IPS-NIHi7 (cell line): ENCODE results near the gene CSF1.
"Not testable (repeated sequence)": the region's sequence is repeated elsewhere in the genome, so short reads cannot be mapped to it uniquely, and the experiment has no call there.

Source experiments
- DNase-seq: peaks from one replicate; pipeline ENCODE4 v3.0.0; 2012; ENCODE audit warnings: mixed read lengths; ENCODE audit errors: extremely low spot score

The CSF1 gene

DNA sequence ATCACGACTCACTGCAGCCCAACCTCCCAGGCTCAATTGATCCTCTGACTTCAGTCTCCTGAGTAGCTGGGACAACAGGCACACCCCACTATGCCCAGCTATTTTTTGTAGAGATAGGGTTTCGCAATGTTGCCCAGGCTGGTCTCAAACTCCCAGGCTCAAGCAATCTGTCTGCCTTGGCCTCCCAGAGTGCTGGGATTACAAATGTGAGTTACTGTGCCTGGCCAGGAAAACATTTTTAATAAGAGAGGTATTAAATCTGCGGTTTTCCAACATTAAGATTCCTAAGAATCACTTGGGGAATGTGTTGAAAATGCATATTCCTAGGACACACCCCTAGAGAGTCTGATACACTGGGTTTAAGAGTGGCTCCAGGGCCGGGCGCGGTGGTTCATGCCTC lies 8.7 kb downstream of the CSF1 start:
- DNase-seq = no peak

DNA sequence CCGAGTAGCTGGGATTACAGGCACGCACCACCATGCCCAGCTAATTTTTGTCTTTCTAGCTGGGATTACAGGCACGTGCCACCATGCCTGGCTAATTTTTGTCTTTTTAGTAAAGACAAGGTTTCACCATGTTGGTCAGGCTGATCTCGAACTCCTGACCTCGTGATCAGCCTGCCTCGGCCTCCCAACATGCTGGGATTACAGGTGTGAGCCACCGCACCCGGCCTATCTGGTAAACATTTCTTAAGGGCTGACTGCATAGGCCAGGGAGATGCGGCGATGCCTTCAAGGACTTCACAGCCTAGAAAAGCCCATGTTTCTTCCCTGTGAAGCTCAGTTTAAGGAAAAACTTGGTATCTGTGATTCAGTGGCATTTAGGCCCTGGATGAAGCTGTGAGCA lies 9.7 kb downstream of the CSF1 start:
- not testable (repeated sequence) for DNase-seq

DNA sequence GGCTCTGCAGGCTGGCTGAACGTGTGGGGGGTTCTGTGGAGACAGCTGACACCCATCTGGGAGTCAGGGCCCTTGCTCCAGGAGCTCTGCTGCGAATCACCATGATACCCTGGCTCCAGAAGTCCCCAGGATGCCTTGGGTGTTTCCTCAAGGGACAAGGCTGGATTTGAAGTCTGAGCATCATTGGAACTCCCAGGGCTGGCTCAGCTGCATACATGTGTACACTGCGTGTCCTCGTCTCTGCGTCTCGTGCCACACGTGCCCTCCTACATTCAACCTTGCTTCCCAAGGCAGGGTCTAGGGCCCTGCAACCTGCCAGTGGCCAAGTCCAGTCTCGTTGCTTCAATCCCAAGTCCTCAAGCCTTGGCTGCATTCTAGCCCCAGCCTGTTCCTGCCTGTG lies 11.7 kb downstream of the CSF1 start:
- DNase-seq = no peak

DNA sequence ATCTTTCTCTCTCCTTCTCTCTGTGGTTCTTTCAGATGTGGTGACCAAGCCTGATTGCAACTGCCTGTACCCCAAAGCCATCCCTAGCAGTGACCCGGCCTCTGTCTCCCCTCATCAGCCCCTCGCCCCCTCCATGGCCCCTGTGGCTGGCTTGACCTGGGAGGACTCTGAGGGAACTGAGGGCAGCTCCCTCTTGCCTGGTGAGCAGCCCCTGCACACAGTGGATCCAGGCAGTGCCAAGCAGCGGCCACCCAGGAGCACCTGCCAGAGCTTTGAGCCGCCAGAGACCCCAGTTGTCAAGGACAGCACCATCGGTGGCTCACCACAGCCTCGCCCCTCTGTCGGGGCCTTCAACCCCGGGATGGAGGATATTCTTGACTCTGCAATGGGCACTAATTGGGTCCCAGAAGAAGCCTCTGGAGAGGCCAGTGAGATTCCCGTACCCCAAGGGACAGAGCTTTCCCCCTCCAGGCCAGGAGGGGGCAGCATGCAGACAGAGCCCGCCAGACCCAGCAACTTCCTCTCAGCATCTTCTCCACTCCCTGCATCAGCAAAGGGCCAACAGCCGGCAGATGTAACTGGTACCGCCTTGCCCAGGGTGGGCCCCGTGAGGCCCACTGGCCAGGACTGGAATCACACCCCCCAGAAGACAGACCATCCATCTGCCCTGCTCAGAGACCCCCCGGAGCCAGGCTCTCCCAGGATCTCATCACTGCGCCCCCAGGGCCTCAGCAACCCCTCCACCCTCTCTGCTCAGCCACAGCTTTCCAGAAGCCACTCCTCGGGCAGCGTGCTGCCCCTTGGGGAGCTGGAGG lies 12.7 kb downstream of the CSF1 start:
- DNase-seq = peak; percentile 86

DNA sequence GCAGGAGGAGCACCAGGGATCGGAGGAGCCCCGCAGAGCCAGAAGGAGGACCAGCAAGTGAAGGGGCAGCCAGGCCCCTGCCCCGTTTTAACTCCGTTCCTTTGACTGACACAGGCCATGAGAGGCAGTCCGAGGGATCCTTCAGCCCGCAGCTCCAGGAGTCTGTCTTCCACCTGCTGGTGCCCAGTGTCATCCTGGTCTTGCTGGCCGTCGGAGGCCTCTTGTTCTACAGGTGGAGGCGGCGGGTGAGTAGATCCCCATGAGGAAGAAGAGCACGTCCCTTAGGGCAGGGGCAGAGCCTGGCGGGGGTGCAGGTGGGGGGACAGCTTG lies 13.3 kb downstream of the CSF1 start:
- DNase-seq = no peak

DNA sequence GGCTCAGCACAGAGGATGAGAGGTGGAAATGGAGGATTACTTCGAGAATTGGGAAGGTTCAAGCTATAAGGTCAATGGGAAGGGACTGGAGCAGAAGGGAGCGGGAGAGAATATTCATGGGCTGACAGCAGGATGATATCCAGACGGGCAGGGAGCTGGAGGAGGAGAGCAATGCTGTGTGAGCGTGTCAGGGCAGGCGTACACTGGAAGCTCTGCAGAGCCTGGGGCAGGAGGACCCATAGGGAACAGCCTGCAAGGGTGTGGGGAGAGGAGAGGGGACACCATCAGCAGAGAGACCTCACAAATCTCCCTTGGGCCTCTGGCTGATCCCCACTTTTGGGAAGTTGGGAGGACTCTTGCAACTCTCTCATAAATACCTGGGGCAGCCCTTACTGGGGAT lies 13.7 kb downstream of the CSF1 start:
- no peak for DNase-seq

DNA sequence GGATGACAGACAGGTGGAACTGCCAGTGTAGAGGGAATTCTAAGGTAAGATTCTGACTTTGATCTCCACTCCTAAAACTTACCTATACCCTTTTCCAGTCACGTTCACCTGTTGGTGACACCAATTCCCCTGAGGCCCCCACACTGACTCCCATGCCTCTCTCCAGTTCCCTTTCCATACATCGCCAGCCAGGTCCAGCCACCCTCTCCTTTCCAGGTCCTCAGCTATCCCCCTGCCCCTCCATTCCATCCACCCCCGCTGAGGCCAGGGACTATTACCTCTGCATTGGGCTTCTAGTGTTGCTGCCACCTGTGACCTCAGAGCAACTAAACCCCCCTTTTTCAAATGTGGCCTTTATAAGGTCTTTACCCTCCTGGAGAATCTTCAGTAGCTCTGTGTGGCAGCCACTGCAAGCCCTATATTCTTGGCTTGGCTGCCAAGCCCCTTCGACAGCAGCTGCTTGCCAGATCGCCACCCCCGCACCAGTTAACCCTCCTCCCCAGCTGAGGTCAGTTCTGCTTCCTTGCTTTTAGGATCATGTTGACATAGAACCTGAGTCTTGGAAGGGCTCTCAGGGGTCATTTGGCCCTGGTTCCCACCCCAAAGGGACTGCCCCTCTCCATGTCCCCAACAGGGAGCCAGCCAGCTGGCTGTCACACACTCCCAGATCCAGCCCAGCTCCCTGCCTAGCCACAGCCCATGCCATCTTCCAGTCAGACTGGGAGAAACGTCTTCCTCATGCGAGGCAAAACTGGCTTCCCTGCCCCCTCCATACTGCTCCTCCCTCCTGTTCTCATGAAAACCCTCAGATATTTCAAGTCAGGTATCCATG lies 14.7 kb downstream of the CSF1 start:
- no peak for DNase-seq

DNA sequence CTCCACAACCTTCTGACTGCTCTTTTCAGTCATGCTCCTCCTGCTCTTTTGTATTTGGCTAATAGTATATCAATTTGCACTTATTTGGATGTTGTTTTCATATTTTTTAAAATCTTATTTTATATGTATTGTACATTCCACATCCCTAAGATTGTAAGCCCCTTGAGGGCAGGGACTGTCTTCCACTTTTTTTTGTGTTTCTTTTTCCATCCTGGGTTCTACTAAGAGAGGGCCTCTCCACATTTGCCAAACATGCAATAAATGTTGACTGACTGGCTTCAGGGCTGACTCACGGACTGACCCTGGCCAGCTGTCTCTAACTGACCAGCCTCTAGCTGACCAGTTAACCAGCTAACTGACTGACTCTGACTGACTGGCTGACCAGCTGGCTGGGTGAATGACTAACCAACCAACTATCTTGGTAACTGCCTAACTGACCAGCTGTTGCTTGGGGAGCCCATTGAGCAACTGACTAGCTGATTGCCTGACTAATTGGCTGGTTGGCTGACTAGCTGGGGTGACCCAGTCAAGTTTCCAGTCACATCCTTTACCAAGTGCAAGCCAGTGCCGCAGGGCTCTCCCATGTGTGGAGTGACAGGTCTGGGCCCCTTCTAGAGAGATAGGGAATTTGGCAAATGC lies 16.1 kb downstream of the CSF1 start:
- no peak for DNase-seq

DNA sequence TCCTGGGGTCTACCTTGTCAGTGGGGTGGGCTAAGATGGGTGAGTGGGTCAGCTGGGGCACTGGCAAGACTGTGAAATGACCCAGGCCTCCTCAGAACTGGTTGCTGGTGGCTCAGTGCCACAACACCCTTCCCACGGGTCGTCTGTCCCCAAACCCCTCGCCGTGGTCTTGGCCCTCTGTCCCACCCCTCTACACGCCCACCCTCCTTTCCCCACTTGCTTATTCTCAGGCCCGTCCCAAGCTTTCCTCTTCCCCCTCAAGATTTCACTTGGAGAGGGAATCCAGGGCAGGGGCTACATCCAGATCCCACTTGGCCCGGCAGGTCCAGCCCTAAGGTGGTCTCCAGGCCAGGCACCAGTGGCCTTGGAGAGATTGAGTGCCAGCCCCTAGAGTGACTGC lies 16.7 kb downstream of the CSF1 start:
- no peak for DNase-seq

DNA sequence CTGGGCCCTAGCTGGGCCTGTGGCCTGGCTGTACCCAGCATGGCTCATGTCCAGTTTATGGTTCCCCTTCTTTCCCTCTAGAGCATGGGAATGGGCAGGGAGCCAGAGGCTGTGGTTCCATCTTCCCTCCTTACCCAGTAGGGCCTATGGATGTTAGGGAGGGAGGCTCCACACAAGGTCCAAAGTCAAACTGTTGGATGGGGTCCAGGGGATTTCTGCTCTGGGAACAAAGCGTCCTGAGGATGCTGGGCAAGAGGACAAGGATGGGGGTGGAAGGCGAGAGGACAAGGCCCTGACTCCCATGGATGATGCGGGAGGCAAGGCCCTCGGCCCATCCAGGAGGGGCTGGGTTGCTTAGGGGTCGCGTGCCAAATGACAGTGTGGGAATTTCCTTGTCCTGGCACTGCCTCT lies 17.3 kb downstream of the CSF1 start:
- DNase-seq = no peak

DNA sequence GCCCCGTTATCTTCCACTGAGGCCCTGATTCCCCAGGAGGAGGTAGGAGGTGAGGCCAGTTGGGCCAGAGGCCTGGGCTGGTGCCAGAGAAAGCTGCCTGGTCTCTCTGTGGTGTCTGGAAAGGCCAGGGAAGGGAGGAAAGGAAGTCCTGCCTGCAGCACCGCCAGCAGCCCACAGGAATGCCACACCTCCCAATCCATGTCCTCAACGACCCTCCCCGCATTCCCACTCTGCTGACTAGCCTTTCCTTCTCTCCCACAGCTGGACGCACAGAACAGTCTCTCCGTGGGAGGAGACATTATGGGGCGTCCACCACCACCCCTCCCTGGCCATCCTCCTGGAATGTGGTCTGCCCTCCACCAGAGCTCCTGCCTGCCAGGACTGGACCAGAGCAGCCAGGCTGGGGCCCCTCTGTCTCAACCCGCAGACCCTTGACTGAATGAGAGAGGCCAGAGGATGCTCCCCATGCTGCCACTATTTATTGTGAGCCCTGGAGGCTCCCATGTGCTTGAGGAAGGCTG lies 18.0 kb downstream of the CSF1 start:
- DNase-seq = no peak

DNA sequence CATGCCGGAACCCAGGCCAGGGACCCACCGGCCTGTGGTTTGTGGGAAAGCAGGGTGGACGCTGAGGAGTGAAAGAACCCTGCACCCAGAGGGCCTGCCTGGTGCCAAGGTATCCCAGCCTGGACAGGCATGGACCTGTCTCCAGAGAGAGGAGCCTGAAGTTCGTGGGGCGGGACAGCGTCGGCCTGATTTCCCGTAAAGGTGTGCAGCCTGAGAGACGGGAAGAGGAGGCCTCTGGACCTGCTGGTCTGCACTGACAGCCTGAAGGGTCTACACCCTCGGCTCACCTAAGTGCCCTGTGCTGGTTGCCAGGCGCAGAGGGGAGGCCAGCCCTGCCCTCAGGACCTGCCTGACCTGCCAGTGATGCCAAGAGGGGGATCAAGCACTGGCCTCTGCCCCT lies 18.5 kb downstream of the CSF1 start:
- no peak for DNase-seq

DNA sequence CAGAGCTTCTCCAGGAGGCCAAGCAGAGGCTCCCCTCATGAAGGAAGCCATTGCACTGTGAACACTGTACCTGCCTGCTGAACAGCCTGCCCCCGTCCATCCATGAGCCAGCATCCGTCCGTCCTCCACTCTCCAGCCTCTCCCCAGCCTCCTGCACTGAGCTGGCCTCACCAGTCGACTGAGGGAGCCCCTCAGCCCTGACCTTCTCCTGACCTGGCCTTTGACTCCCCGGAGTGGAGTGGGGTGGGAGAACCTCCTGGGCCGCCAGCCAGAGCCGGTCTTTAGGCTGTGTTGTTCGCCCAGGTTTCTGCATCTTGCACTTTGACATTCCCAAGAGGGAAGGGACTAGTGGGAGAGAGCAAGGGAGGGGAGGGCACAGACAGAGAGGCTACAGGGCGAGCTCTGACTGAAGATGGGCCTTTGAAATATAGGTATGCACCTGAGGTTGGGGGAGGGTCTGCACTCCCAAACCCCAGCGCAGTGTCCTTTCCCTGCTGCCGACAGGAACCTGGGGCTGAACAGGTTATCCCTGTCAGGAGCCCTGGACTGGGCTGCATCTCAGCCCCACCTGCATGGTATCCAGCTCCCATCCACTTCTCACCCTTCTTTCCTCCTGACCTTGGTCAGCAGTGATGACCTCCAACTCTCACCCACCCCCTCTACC lies 19.1 kb downstream of the CSF1 start:
- DNase-seq = no peak

DNA sequence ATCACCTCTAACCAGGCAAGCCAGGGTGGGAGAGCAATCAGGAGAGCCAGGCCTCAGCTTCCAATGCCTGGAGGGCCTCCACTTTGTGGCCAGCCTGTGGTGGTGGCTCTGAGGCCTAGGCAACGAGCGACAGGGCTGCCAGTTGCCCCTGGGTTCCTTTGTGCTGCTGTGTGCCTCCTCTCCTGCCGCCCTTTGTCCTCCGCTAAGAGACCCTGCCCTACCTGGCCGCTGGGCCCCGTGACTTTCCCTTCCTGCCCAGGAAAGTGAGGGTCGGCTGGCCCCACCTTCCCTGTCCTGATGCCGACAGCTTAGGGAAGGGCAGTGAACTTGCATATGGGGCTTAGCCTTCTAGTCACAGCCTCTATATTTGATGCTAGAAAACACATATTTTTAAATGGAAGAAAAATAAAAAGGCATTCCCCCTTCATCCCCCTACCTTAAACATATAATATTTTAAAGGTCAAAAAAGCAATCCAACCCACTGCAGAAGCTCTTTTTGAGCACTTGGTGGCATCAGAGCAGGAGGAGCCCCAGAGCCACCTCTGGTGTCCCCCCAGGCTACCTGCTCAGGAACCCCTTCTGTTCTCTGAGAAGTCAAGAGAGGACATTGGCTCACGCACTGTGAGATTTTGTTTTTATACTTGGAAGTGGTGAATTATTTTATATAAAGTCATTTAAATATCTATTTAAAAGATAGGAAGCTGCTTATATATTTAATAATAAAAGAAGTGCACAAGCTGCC lies 19.8 kb downstream of the CSF1 start:
- DNase-seq = no peak

DNA sequence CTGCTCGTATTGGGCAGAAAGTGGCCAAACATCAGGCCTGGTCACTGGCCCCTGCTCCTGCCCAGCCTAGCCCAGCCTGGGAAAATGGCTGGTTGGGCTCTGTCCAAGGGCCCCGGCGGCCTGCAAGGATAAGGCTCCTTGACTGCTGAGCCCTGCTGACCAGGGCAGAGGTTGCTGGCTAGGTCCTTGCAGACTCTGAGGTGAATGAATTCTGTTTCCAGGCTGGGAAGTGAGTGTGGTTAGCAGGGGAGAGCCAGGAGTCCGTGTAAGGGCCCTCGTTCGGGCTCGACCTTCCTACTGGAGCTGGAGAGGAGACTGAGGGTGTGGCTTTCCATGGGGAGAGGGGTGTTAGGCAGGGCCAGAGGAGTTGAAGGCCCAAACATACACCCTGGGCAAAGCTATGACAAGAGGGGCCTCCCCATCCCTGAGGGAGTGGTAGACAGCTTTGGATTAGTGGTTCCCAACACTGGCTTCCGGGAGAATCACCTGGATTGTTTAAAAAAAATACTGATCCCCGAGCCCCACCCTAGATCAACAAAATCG lies 20.6 kb downstream of the CSF1 start:
- peak; percentile 96 for DNase-seq

DNA sequence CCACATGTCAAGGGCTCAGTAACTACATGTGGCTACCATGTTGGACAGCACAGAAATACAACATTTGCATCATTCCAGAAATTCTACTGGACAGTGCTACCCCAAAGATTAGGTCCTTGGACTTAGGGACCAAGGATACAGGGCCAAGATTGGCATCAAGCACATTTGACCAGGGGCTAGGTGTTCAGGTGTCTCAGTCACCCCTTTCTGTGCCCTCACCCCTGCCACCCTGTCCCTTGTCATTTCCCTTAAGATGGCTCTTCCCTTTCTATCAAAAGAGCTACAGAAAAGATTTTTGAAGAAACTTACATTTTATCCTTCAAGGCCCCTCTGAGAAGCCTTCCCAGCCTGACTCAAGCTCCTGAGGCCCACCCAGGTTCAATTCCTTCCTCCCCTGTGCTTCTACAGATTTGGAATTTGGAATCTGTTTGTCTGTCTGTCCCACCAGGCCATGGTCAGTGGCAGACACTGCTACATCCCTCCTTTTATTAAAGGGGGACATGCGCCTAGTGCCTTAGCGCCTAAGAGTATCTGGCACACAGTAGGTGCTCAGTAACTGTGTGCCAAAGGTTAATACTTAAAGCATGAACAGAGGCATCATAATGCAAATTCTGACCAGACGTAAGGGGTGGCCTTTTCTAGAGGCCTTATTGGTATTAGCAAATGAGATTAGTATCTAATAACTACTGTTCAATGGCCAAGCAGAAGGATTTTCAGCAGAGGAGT lies 21.4 kb downstream of the CSF1 start:
- no peak for DNase-seq

DNA sequence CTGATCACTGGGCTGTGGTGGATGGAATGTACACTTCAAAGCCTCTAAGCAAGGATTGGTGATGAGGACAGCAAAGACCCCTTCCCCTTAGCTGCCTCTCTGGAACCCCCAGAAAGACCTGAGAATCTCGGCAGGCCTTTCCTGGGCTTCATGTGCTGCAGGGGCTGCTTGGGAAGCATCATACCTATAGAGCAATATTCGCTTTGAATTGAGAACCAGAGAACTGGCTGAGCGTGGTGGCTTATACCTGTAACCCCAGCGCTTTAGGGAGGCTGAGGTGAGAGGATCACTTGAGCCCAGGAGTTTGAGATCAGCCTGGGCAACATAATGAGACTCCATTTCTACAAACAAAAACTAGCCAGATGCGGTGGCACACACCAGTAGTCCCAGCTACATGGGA lies 22.0 kb downstream of the CSF1 start:
- DNase-seq = no peak

DNA sequence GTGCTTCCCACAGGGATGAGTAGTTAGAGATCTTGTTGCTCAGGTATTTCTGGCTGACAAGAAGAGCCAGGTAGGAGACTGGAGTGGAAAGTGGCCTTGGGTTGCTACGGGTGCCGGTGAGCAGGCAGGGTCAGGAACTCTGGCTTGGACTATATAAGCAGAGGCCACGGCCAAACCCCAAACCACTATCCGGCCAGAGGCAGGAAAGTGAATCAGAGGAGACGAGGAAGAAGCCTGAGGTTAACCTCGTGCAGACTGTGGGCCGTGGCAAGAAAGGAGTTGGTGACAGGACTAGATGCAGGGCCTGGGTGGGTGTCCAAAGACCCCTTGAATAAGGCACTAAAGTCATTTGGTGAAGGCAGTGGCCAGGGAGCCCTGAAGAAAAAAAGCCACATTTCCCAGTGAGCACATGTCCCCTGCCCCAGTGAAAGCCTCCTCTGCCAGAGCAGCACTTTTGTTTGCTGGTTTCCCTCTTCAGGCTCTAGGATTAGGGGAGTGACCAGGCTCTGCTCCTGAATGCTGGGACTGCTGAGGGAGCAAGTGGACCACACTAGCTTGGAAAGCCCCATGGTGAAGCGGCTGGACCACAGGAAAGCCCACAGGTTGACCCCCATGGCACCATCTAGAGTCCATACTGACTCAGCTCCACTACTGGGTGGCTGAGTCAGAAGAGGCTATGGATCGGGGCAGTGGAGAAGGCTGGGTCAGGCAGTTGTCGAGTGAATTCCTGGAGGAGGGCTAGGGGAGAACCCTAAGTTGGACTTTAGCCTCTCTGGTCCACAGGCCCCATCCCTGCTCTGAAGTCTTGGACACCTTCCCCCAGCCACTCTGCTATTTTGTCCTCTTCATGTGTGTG lies 23.4 kb downstream of the CSF1 start:
- no peak for DNase-seq

DNA sequence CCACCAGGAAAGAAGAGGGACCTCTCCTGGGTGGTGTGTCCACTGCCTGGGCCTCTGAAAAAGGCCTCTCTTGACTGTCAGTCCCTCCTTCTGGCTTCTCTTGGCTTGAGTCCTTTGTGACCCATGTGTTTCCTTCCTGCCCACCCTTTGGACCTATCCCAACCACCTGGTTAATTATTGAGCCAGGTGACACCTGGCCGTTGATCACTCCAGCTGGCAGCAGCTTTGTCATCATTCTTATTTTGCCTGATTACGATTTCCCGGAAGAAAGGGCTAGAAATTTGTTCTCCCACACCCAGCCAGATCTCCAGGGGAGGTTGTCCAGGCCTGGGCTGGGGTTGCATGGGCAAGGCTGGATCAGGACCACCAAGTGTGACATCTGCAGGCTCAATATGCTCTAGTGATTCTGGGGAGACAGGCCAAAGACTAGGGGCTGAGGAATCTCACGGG lies 24.8 kb downstream of the CSF1 start:
- no peak for DNase-seq
